ENCODE measurements around the gene ANKMY1. TPM values are rescaled to one million over a fixed set of nuclear protein-coding genes. Genes with fewer than 3 reads are reported as not detected.
"Not testable (repeated sequence)": the region's sequence is repeated elsewhere in the genome, so short reads cannot be mapped to it uniquely, and the experiment has no call there.

ANKMY1 gene
- total RNA-seq, 4 donors from 2014 or later, result 9.1 to 10.9 (median 10.2) TPM

- intact Hi-C loops (cut with DNase I), result not testable (repeated sequence)
- WGBS, result 84% methylated on average over 10 of the region's 11 CpGs
Observed at GRCh38 chr2:240494942-240495341, 62.8 kb downstream of the ANKMY1 start.

GRCh38 chr2:240494194-240494793, 63.5 kb downstream of the ANKMY1 start:
- peaks cover 0 to 15% (median 10%) of the 10 kb centered on the region in 4 donors for H3K36me3 ChIP-seq
- H3K27ac ChIP-seq (replicated peaks in 1 of 4), result no peak overlapping the region
- peaks cover 0 to 19% (median 7%) of the 10 kb centered on the region in 4 donors for H3K9me3 ChIP-seq
- no peaks in the 10 kb centered on the region for H3K4me1 ChIP-seq
- WGBS, result 100% methylated on average over 1 of the region's 1 CpG
- intact Hi-C loops (cut with DNase I), result no loop called here
- TF ChIP-seq CTCF (IDR thresholded peaks at IDR 0.05) (no peak), EP300 (IDR thresholded peaks at IDR 0.05) (no peak), POLR2A (IDR thresholded peaks at IDR 0.05; ENCODE audit: low read depth) (no peak), POLR2AphosphoS5 (IDR thresholded peaks at IDR 0.05) (no peak)
- no peaks in the 10 kb centered on the region for H3K27me3 ChIP-seq
- no peak overlapping the region for H3K4me3 ChIP-seq
- DNase-seq (ENCODE audit: extremely low spot score), result no peak

More at GRCh38 chr2:240494942-240495341, 62.8 kb downstream of the ANKMY1 start:
- TF ChIP-seq CTCF (IDR thresholded peaks at IDR 0.05), result peak in 1 of 3 experiments; percentile 39
- not testable (repeated sequence) for H3K4me1 ChIP-seq; H3K27me3 ChIP-seq; H3K27ac ChIP-seq (replicated peaks in 1 of 4); H3K4me3 ChIP-seq; DNase-seq (ENCODE audit: extremely low spot score)
- peaks cover 0 to 21% (median 16%) of the 10 kb centered on the region in 4 donors for H3K36me3 ChIP-seq
- peaks cover 0 to 13% (median 5%) of the 10 kb centered on the region in 4 donors for H3K9me3 ChIP-seq

- no peak overlapping the region for H3K4me3 ChIP-seq
- no peak for DNase-seq (ENCODE audit: extremely low spot score)
- H3K27me3 ChIP-seq, result no peaks in the 10 kb centered on the region
- TF ChIP-seq EP300 (IDR thresholded peaks at IDR 0.05) (no peak), POLR2AphosphoS5 (IDR thresholded peaks at IDR 0.05) (no peak), CTCF (IDR thresholded peaks at IDR 0.05) (no peak), POLR2A (IDR thresholded peaks at IDR 0.05; ENCODE audit: low read depth) (no peak)
- H3K9me3 ChIP-seq, result peaks cover 0 to 42% (median 27%) of the 10 kb centered on the region in 4 donors
- intact Hi-C loops (cut with DNase I), result no loop called here
- H3K4me1 ChIP-seq, result no peaks in the 10 kb centered on the region
- peaks cover 0 to 4% (median 0%) of the 10 kb centered on the region in 4 donors for H3K36me3 ChIP-seq
- 83% methylated on average over 2 of the region's 2 CpGs for WGBS
- H3K27ac ChIP-seq (replicated peaks in 1 of 4), result no peak overlapping the region
Observed at GRCh38 chr2:240491483-240491882, 66.3 kb downstream of the ANKMY1 start.

GRCh38 chr2:240482141-240482540, 75.6 kb downstream of the ANKMY1 start:
- Histone ChIP-seq H3K27ac (replicated peaks in 1 of 4) (no peak overlapping the region), H3K9me3 (peaks cover 0 to 18% (median 8%) of the 10 kb centered on the region in 4 donors), H3K36me3 (peaks cover 0 to 4% (median 0%) of the 10 kb centered on the region in 4 donors), H3K27me3 (no peaks in the 10 kb centered on the region), H3K4me3 (no peak overlapping the region), H3K4me1 (no peaks in the 10 kb centered on the region)
- intact Hi-C loops (cut with DNase I), result no loop called here
- 93% methylated on average over 5 of the region's 11 CpGs for WGBS
- no peak for DNase-seq (ENCODE audit: extremely low spot score)
- TF ChIP-seq POLR2AphosphoS5 (IDR thresholded peaks at IDR 0.05), result no peak
- no peak for TF ChIP-seq EP300 (IDR thresholded peaks at IDR 0.05)
- no peak for TF ChIP-seq CTCF (IDR thresholded peaks at IDR 0.05)
- no peak for TF ChIP-seq POLR2A (IDR thresholded peaks at IDR 0.05; ENCODE audit: low read depth)

- intact Hi-C loops (cut with DNase I), result no loop called here
- peak; percentile 45 for DNase-seq (ENCODE audit: extremely low spot score)
- peaks cover 0 to 14% (median 4%) of the 10 kb centered on the region in 4 donors for H3K9me3 ChIP-seq
- no peaks in the 10 kb centered on the region for H3K4me1 ChIP-seq
- H3K36me3 ChIP-seq, result peaks cover 0 to 4% (median 0%) of the 10 kb centered on the region in 4 donors
- TF ChIP-seq EP300 (IDR thresholded peaks at IDR 0.05) (no peak), POLR2A (IDR thresholded peaks at IDR 0.05; ENCODE audit: low read depth) (no peak), POLR2AphosphoS5 (IDR thresholded peaks at IDR 0.05) (no peak), CTCF (IDR thresholded peaks at IDR 0.05) (no peak)
- H3K27ac ChIP-seq (replicated peaks in 1 of 4), result no peak overlapping the region
- no peak overlapping the region for H3K4me3 ChIP-seq
- whole genome bisulfite sequencing, result 96% methylated on average over 4 of the region's 5 CpGs
- no peaks in the 10 kb centered on the region for H3K27me3 ChIP-seq
Observed at GRCh38 chr2:240481720-240482119, 76.1 kb downstream of the ANKMY1 start.
